Mammary epithelial cell (primary cell): Measurements from ENCODE around the gene DENND2D.

Experiments used
- CTCF ChIP-seq, 2 donors: IDR thresholded peaks in 1 of 2; conservative IDR thresholded peaks in 1 of 2; 2 replicates each; pipeline ENCODE4 v1.5.1; 2011 to 2012; ENCODE audit warnings: inconsistent platforms in 2 of 2, low read length in 2 of 2, mild to moderate bottlenecking in 2 of 2, control low read depth in 1 of 2, low read depth in 1 of 2; ENCODE audit not compliant: insufficient read depth in 1 of 2; ENCODE audit errors: extremely low read depth in 1 of 2
- EZH2 ChIP-seq: IDR thresholded peaks from 2 replicates; pipeline ENCODE4 v1.6.1; 2012; ENCODE audit warnings: low read length, inconsistent platforms, borderline replicate concordance

- no peak for TF ChIP-seq CTCF (conservative IDR thresholded peaks at IDR 0.05 in 1 of 2, IDR thresholded peaks at IDR 0.05 in 1 of 2; ENCODE audit: extremely low read depth in 1 of 2, insufficient read depth in 1 of 2, low read depth in 1 of 2, low read length in 2 of 2)
- TF ChIP-seq EZH2, result no peak
Observed at GRCh38 chr1:111209622-111210021, 9.2 kb upstream of the DENND2D start.
